GM18858 (cell line): ENCODE measurements around the gene C4orf54.

Experiments used
- ATAC-seq: cut with Tn5 transposase; IDR thresholded peaks from one replicate; pipeline ENCODE4 v1.9.1; 2021; ENCODE audit not compliant: unreplicated experiment

The C4orf54 gene

DNA sequence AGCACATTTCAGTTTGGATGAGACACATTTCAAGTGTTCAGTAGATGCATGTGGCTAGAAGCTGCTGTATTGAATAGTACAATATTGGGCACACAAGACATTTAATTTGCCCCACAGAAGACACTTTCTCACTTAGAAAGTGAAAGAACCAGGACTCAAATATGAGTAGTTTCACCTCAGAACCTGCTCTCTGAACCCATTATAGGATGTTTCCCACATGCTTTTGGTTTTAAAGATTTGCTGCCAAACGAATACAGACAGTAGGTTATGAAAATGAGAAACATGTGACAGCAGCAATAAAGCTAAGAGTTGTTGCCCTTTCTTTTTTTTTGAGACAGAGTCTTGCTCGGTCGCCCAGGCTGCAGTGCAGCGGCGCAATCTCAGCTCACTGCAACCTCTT is 32.3 kb downstream of the C4orf54 start:
- ATAC-seq: peak; percentile 70

DNA sequence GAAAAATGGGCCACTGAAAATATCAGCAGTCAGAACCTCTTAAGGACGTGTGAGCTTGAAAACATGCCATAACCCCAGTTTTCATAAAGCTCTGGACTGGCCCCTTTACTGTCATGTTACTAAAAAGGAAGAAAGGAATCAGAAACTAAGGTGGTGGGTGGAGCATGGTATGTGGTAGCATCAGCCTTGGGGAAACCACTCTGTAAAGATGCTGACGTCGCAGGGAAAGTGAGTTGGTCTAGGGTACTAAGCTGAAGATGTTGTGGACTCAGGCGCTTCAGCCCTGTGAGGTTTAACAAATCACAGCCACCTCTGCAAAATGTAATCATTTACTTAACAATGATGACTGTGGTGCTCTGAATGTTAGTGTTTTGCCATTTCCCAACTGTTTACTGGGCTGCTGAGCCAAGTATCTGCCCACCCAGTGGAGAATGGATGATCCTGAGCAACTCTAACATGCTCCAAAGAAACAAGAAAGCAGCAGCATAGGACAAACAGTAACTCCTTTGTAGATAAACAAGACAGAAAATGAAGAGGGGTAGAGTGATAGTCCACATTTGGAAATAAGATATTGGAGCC is 33.4 kb downstream of the C4orf54 start:
- ATAC-seq: peak; percentile 42

DNA sequence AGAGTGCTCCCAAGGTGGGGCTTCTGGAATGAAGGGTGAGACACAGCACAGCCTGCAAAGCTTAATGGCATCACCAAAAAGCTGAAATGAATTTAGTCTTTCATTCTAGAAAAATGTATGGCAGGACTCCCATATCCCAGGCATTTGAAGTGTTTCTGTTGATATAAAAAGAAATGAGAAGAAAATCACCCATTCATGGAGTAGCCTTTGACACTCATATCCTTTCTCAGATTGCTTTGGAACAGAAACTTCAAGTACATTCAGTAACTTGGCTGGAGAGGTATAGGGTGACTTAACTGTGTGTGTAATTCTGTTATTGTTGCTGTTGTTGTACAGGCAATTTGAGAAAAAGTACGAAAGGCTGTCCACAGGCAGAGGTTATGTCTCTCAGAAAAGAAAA is 35.3 kb downstream of the C4orf54 start:
- no peak for ATAC-seq

- ATAC-seq: no peak
Observed at GRCh38 chr4:99617374-99617773, 40.3 kb downstream of the C4orf54 start.

DNA sequence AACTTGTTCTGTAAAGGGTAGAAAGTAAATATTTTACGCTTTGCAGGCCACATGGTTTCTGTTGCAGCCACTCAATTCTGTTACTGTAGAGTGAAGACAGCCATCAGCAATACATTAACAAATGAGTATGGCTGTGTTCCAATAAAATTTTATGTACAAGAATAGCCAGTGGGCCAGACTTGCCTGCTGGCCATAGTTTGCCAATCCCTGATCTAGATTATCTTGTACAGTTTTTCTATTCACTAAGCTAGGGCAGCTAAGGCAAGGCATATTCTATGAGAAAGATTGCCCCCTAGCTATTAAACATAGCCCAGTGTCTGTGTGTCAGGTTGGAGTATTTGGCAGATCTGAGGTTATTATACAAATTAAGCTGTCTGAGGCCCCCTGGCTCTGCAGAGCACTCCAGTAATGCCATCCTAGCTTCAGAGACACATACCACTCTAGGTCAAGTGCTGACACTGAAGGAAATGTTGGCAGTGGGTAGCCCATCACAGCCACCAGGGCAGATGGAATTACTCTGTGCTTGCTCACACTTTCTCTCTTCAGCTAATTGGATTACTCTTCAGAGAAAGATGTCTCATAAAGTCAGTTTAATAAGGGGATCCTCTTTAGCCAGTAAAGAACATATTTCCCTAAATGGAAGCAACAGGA is 42.3 kb downstream of the C4orf54 start:
- ATAC-seq: no peak

GRCh38 chr4:99614491-99614890 is 43.1 kb downstream of the C4orf54 start:
- ATAC-seq: no peak

- no peak for ATAC-seq
Observed at GRCh38 chr4:99612704-99613103, 44.9 kb downstream of the C4orf54 start.

GRCh38 chr4:99612281-99612680 is 45.3 kb downstream of the C4orf54 start:
- no peak for ATAC-seq

GRCh38 chr4:99610605-99611175 is 46.9 kb downstream of the C4orf54 start:
- ATAC-seq: no peak

GRCh38 chr4:99608417-99608816 is 49.2 kb downstream of the C4orf54 start:
- no peak for ATAC-seq
